GM23338 (cell line): ENCODE data around the gene CDH5.

Experiments
- CREB1 ChIP-seq: fragments of 250-450 bp; sonication (Bioruptor Pico); IDR thresholded peaks from 2 replicates; pipeline ENCODE4 v1.5.0; 2020; ENCODE audit warnings: low read depth, mild to moderate bottlenecking, moderate library complexity
- ETS1 ChIP-seq: IDR thresholded peaks from 2 replicates; pipeline ENCODE4 v1.6.1; 2016; ENCODE audit warnings: antibody characterized with exemption
- EZH2 ChIP-seq: fragments of 200-600 bp; sonication (generic); IDR thresholded peaks from one replicate; pipeline ENCODE4 v1.8.0; 2017; ENCODE audit warnings: antibody characterized with exemption, mild to moderate bottlenecking, low read depth; ENCODE audit not compliant: unreplicated experiment
- EZH2phosphoT487 ChIP-seq: fragments of 200-600 bp; sonication (generic); IDR thresholded peaks from one replicate; pipeline ENCODE4 v1.8.1; 2018; ENCODE audit warnings: antibody characterized with exemption; ENCODE audit not compliant: unreplicated experiment
- POLR2AphosphoS5 ChIP-seq: IDR thresholded peaks from 2 replicates; pipeline ENCODE4 v1.6.1; 2016; ENCODE audit warnings: antibody characterized with exemption, low read depth
- ZNF114 ChIP-seq: fragments of 250-450 bp; sonication (Bioruptor Pico); IDR thresholded peaks from 2 replicates; pipeline ENCODE4 v1.5.0; 2020; ENCODE audit warnings: mild to moderate bottlenecking, moderate library complexity
- ZNF331 ChIP-seq: fragments of 250-450 bp; sonication (Bioruptor Pico); IDR thresholded peaks from 2 replicates; pipeline ENCODE4 v1.5.0; 2020; ENCODE audit warnings: low read depth, mild to moderate bottlenecking, moderate library complexity
- ZNF462 ChIP-seq: fragments of 250-450 bp; sonication (Bioruptor Pico); IDR thresholded peaks from 2 replicates; pipeline ENCODE4 v1.5.0; 2020; ENCODE audit warnings: mild to moderate bottlenecking, moderate library complexity
- TF ChIP-seq, protein P1 (sequence below), 2 experiments: fragments of 200-600 bp in 1 of 2; sonication (generic) in 1 of 2; conservative IDR thresholded peaks; 2 replicates each; pipeline versions ENCODE4 v1.5.1 to v1.6.1; 2016 to 2017; ENCODE audit warnings: antibody characterized with exemption in 2 of 2, low read depth in 2 of 2, mild to moderate bottlenecking in 2 of 2, moderate library complexity in 1 of 2
- TF ChIP-seq, protein P2 (sequence below): IDR thresholded peaks from one replicate; pipeline ENCODE4 v1.6.1; 2018; ENCODE audit warnings: antibody characterized with exemption; ENCODE audit not compliant: unreplicated experiment

GRCh38 chr16:66367968-66368891 lies 1.7 kb downstream of the CDH5 start:
- TF ChIP-seq POLR2AphosphoS5 (no peak), EZH2 (no peak), CREB1 (CRISPR knock-in tag) (no peak), ETS1 (no peak), ZNF114 (CRISPR knock-in tag) (no peak), EZH2phosphoT487 (no peak), ZNF331 (CRISPR knock-in tag) (no peak), ZNF462 (CRISPR knock-in tag) (no peak)
- TF ChIP-seq, protein P1, sequence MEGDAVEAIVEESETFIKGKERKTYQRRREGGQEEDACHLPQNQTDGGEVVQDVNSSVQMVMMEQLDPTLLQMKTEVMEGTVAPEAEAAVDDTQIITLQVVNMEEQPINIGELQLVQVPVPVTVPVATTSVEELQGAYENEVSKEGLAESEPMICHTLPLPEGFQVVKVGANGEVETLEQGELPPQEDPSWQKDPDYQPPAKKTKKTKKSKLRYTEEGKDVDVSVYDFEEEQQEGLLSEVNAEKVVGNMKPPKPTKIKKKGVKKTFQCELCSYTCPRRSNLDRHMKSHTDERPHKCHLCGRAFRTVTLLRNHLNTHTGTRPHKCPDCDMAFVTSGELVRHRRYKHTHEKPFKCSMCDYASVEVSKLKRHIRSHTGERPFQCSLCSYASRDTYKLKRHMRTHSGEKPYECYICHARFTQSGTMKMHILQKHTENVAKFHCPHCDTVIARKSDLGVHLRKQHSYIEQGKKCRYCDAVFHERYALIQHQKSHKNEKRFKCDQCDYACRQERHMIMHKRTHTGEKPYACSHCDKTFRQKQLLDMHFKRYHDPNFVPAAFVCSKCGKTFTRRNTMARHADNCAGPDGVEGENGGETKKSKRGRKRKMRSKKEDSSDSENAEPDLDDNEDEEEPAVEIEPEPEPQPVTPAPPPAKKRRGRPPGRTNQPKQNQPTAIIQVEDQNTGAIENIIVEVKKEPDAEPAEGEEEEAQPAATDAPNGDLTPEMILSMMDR (conservative IDR thresholded peaks at IDR 0.05; ENCODE audit: low read depth in 2 of 2), result no peak
- TF ChIP-seq, protein P2, sequence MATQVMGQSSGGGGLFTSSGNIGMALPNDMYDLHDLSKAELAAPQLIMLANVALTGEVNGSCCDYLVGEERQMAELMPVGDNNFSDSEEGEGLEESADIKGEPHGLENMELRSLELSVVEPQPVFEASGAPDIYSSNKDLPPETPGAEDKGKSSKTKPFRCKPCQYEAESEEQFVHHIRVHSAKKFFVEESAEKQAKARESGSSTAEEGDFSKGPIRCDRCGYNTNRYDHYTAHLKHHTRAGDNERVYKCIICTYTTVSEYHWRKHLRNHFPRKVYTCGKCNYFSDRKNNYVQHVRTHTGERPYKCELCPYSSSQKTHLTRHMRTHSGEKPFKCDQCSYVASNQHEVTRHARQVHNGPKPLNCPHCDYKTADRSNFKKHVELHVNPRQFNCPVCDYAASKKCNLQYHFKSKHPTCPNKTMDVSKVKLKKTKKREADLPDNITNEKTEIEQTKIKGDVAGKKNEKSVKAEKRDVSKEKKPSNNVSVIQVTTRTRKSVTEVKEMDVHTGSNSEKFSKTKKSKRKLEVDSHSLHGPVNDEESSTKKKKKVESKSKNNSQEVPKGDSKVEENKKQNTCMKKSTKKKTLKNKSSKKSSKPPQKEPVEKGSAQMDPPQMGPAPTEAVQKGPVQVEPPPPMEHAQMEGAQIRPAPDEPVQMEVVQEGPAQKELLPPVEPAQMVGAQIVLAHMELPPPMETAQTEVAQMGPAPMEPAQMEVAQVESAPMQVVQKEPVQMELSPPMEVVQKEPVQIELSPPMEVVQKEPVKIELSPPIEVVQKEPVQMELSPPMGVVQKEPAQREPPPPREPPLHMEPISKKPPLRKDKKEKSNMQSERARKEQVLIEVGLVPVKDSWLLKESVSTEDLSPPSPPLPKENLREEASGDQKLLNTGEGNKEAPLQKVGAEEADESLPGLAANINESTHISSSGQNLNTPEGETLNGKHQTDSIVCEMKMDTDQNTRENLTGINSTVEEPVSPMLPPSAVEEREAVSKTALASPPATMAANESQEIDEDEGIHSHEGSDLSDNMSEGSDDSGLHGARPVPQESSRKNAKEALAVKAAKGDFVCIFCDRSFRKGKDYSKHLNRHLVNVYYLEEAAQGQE, result no peak
